Ovary (tissue), 3 donors: Measurements from ENCODE around the gene CAPN13.

Experiments used
- CTCF ChIP-seq, 3 donors: fragments of 450-650 bp in 2 of 3; fragments of 200-600 bp in 1 of 3; IDR thresholded peaks; one replicate each; pipeline versions ENCODE4 v1.5.1 to v1.8.0; 2016 to 2022; ENCODE audit warnings: antibody characterized with exemption in 3 of 3, mild to moderate bottlenecking in 1 of 3
- POLR2A ChIP-seq: fragments of 450-650 bp; IDR thresholded peaks from one replicate; pipeline ENCODE4 v1.6.1; 2017; ENCODE audit warnings: antibody characterized with exemption, mild to moderate bottlenecking, moderate library complexity
- donor health status: DM: no; HTN: no; CAD: no.

GRCh38 chr2:30769891-30770462 lies 37.3 kb downstream of the CAPN13 start:
- TF ChIP-seq POLR2A, result no peak
- no peak for TF ChIP-seq CTCF (IDR thresholded peaks at IDR 0.05)
